SU-DHL-6 (cell line): ENCODE results near the gene KCTD14.

Experiments used
- CTCF ChIP-seq: fragments of 200-600 bp; sonication (generic); IDR thresholded peaks from one replicate; pipeline ENCODE4 v1.5.1; 2017; ENCODE audit warnings: antibody characterized with exemption, mild to moderate bottlenecking, low read length, moderate library complexity; ENCODE audit not compliant: insufficient read depth, poor library complexity, severe bottlenecking
- EZH2phosphoT487 ChIP-seq: fragments of 200-600 bp; sonication (generic), shearing (Covaris generic); conservative IDR thresholded peaks from 2 replicates; pipeline ENCODE4 v1.6.1; 2018; ENCODE audit warnings: mild to moderate bottlenecking, antibody characterized with exemption, low read length, moderate library complexity, mixed read lengths

GRCh38 chr11:78036313-78036712, 13.2 kb upstream of the KCTD14 start:
- TF ChIP-seq CTCF: no peak
- no peak for TF ChIP-seq EZH2phosphoT487
